Astrocyte (in vitro differentiated cells and primary cell): ENCODE measurements around the gene RAB8B.

Source experiments
- EZH2 ChIP-seq: IDR thresholded peaks from 2 replicates; pipeline ENCODE4 v1.6.1; 2012; ENCODE audit warnings: mild to moderate bottlenecking, low read length, inconsistent platforms; ENCODE audit not compliant: insufficient read depth
- TF ChIP-seq, protein P1 (sequence below): IDR thresholded peaks from 2 replicates; pipeline ENCODE4 v1.5.1; 2011; ENCODE audit warnings: low read depth, mild to moderate bottlenecking, inconsistent platforms, low read length, moderate library complexity; ENCODE audit not compliant: insufficient read depth

DNA sequence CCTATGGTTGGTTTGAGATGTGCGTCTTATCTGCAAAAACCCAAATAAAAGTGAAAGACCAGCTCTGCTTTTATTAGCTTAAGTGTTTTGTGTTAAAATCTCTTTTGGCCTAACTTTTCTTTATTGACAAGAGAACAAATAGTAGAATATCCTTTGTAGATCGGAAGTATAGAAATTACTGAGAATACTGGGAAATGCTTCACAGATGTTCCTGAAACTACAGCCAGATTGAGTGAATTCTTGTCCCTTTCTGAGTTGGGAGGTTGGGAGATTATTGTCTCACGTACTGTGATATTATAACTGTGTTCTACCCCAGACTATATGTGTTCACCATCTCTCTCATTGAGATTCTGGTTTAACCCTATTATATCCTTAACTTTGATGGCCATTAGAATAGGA, 21.7 kb downstream of the RAB8B start:
- TF ChIP-seq, protein P1, sequence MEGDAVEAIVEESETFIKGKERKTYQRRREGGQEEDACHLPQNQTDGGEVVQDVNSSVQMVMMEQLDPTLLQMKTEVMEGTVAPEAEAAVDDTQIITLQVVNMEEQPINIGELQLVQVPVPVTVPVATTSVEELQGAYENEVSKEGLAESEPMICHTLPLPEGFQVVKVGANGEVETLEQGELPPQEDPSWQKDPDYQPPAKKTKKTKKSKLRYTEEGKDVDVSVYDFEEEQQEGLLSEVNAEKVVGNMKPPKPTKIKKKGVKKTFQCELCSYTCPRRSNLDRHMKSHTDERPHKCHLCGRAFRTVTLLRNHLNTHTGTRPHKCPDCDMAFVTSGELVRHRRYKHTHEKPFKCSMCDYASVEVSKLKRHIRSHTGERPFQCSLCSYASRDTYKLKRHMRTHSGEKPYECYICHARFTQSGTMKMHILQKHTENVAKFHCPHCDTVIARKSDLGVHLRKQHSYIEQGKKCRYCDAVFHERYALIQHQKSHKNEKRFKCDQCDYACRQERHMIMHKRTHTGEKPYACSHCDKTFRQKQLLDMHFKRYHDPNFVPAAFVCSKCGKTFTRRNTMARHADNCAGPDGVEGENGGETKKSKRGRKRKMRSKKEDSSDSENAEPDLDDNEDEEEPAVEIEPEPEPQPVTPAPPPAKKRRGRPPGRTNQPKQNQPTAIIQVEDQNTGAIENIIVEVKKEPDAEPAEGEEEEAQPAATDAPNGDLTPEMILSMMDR: no peak
- TF ChIP-seq EZH2: no peak
